Measurements from ENCODE around the gene AFDN. TPM values are rescaled to one million over a fixed set of nuclear protein-coding genes. Genes with fewer than 3 reads are reported as not detected.

Gene AFDN
- total and polyA plus RNA-seq, 10 of the 15 experiments (the other 5 are each of a cell fraction or from before 2014, with no cell fraction given) = 5.7 to 68.2 (median 45.1) TPM

- Histone ChIP-seq H3K27me3 (replicated peaks in 1 of 2; ENCODE audit: control insufficient read depth in 2 of 2, insufficient read depth in 2 of 2, low read length in 1 of 2) (no peaks in the 10 kb centered on the region; a peak in 1 of 4 replicates), H3K4me1 (ENCODE audit: control insufficient read depth, insufficient read depth, low read length) (no peaks in the 10 kb centered on the region), H4K20me1 (ENCODE audit: control insufficient read depth, insufficient read depth) (no peaks in the 10 kb centered on the region; the same call in 1 of the 2 replicates), H3K36me3 (ENCODE audit: control insufficient read depth in 2 of 2, insufficient read depth in 2 of 2, low read length in 1 of 2) (no peaks in the 10 kb centered on the region), H3K79me2 (ENCODE audit: control insufficient read depth, insufficient read depth, low read length) (no peaks in the 10 kb centered on the region), H3K9ac (ENCODE audit: control insufficient read depth, insufficient read depth, low read length) (no peak overlapping the region), H2AFZ (ENCODE audit: control insufficient read depth, low read depth, low read length) (no peak overlapping the region), H3K27ac (ENCODE audit: control insufficient read depth, insufficient read depth) (no peak overlapping the region), H3K4me3 (no peak overlapping the region), H3K4me2 (ENCODE audit: control insufficient read depth, insufficient read depth) (no peak overlapping the region), H3K9me3 (replicated peaks; ENCODE audit: control insufficient read depth, insufficient read depth, low read length) (no peaks in the 10 kb centered on the region)
- no peak for ATAC-seq
- CTCF ChIA-PET = no interaction called here
- DNase-seq (ENCODE audit: low read depth, low spot score) = no peak
- 67% methylated on average over 8 of the region's 8 CpGs for WGBS (ENCODE audit: insufficient coverage, insufficient replicate concordance, low lambda C conversion rate, missing lambda C conversion rate)
- SMC1A ChIA-PET (ENCODE audit: uncharacterized antibody, unreplicated experiment) = interaction anchor here (1.2 kb wide), 1 partner anchor 103 kb away, joined by 4 read pairs; no protein-coding TSS in a partner anchor
- RAD21 ChIA-PET (ENCODE audit: unreplicated experiment) = no interaction called here
- in situ Hi-C loops (cut with MboI) = no loop called here
- POLR2A ChIA-PET = no interaction called here
- no TSS peak for BruUV-seq (replicated peaks)
- no peak for FAIRE-seq
- intact Hi-C loops (cut with micrococcal nuclease; ENCODE audit: unreplicated experiment) = no loop called here
- TF ChIP-seq PBX3 (IDR thresholded peaks at IDR 0.05; ENCODE audit: insufficient replicate concordance, low read depth, low read length) = no peak
These were observed 21.2 kb upstream of the AFDN start for GRCh38 chr6:167805349-167806060.

DNA sequence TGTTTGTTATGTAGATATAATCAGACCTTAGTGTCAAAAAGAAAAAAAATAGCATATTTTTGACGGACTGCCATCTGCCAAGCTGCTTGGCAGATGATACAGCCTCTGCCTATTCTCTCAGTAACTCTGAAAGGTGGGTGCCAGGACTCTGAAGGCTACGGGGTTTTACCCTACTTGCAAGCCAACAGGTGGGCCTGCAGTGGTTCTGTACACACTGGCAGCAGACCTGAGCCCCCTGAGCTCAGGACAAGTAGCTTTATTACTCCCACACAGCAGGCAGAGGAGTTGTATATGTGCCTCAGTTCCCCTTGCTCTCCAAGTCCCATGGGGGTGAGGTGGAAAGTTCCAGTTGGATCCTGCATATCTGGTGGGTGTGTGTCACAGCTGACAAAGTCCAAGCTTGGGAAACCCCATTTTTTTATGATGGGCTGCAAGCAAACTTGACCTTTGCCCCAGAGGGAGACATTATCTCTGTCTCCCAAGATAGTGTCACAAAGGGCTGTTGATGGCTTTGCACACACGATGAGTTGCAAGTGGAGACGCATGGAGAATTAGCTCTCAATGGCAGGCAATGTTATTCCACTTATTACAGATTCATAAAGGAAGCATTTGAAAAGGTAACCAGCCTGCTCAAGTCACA is 20.5 kb upstream of the AFDN start:
- ATAC-seq = no peak
- no peak overlapping the region for H3K27ac ChIP-seq (ENCODE audit: control insufficient read depth, insufficient read depth)
- TF ChIP-seq GATAD2B (conservative IDR thresholded peaks at IDR 0.05; ENCODE audit: low read depth) (no peak), ETV6 (conservative IDR thresholded peaks at IDR 0.05 in 1 of 2, IDR thresholded peaks at IDR 0.05 in 1 of 2; ENCODE audit: borderline replicate concordance in 1 of 2, low read depth in 1 of 2) (no peak), YY1 (IDR thresholded peaks at IDR 0.05; ENCODE audit: low read depth, low read length) (no peak), KLF5 (IDR thresholded peaks at IDR 0.05; ENCODE audit: partially characterized antibody) (no peak), POLR2A (IDR thresholded peaks at IDR 0.05; ENCODE audit: low read depth, low read length) (no peak), MEF2B (IDR thresholded peaks at IDR 0.05; ENCODE audit: partially characterized antibody, poor library complexity, severe bottlenecking) (no peak), BRCA1 (IDR thresholded peaks at IDR 0.05; ENCODE audit: low read depth, low read length) (no peak)
- TF ChIP-seq, protein P1, sequence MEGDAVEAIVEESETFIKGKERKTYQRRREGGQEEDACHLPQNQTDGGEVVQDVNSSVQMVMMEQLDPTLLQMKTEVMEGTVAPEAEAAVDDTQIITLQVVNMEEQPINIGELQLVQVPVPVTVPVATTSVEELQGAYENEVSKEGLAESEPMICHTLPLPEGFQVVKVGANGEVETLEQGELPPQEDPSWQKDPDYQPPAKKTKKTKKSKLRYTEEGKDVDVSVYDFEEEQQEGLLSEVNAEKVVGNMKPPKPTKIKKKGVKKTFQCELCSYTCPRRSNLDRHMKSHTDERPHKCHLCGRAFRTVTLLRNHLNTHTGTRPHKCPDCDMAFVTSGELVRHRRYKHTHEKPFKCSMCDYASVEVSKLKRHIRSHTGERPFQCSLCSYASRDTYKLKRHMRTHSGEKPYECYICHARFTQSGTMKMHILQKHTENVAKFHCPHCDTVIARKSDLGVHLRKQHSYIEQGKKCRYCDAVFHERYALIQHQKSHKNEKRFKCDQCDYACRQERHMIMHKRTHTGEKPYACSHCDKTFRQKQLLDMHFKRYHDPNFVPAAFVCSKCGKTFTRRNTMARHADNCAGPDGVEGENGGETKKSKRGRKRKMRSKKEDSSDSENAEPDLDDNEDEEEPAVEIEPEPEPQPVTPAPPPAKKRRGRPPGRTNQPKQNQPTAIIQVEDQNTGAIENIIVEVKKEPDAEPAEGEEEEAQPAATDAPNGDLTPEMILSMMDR (IDR thresholded peaks at IDR 0.05 in 2 of 3, conservative IDR thresholded peaks at IDR 0.05 in 1 of 3; ENCODE audit: control insufficient read depth in 2 of 3, extremely low read depth in 1 of 3, insufficient read depth in 1 of 3, low read depth in 3 of 3, low read length in 3 of 3) = no peak
- TF ChIP-seq, protein P2, sequence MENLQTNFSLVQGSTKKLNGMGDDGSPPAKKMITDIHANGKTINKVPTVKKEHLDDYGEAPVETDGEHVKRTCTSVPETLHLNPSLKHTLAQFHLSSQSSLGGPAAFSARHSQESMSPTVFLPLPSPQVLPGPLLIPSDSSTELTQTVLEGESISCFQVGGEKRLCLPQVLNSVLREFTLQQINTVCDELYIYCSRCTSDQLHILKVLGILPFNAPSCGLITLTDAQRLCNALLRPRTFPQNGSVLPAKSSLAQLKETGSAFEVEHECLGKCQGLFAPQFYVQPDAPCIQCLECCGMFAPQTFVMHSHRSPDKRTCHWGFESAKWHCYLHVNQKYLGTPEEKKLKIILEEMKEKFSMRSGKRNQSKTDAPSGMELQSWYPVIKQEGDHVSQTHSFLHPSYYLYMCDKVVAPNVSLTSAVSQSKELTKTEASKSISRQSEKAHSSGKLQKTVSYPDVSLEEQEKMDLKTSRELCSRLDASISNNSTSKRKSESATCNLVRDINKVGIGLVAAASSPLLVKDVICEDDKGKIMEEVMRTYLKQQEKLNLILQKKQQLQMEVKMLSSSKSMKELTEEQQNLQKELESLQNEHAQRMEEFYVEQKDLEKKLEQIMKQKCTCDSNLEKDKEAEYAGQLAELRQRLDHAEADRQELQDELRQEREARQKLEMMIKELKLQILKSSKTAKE (IDR thresholded peaks at IDR 0.05; ENCODE audit: low read depth, poor library complexity, severe bottlenecking) = no peak

More for the DNA sequence above, 20.5 kb upstream of the AFDN start:
- RAD21 ChIA-PET (ENCODE audit: unreplicated experiment) = no interaction called here
- Histone ChIP-seq H3K36me3 (ENCODE audit: control insufficient read depth in 2 of 2, insufficient read depth in 2 of 2, low read length in 1 of 2) (no peaks in the 10 kb centered on the region), H4K20me1 (ENCODE audit: control insufficient read depth, insufficient read depth) (no peaks in the 10 kb centered on the region; the same call in 1 of the 2 replicates), H3K79me2 (ENCODE audit: control insufficient read depth, insufficient read depth, low read length) (no peaks in the 10 kb centered on the region), H2AFZ (ENCODE audit: control insufficient read depth, low read depth, low read length) (no peak overlapping the region), H3K4me2 (ENCODE audit: control insufficient read depth, insufficient read depth) (no peak overlapping the region), H3K4me3 (no peak overlapping the region), H3K4me1 (ENCODE audit: control insufficient read depth, insufficient read depth, low read length) (no peaks in the 10 kb centered on the region), H3K9me3 (replicated peaks; ENCODE audit: control insufficient read depth, insufficient read depth, low read length) (no peaks in the 10 kb centered on the region), H3K27me3 (replicated peaks in 1 of 2; ENCODE audit: control insufficient read depth in 2 of 2, insufficient read depth in 2 of 2, low read length in 1 of 2) (no peaks in the 10 kb centered on the region; a peak in 1 of 4 replicates), H3K9ac (ENCODE audit: control insufficient read depth, insufficient read depth, low read length) (no peak overlapping the region)
- 21% methylated on average over 4 of the region's 4 CpGs for WGBS (ENCODE audit: insufficient coverage, insufficient replicate concordance, low lambda C conversion rate, missing lambda C conversion rate)
- BruUV-seq (replicated peaks) = no TSS peak
- POLR2A ChIA-PET = no interaction called here
- intact Hi-C loops (cut with micrococcal nuclease; ENCODE audit: unreplicated experiment) = no loop called here
- DNase-seq (ENCODE audit: low read depth, low spot score) = no peak
- in situ Hi-C loops (cut with MboI) = no loop called here
- CTCF ChIA-PET = no interaction called here
- SMC1A ChIA-PET (ENCODE audit: uncharacterized antibody, unreplicated experiment) = no interaction called here
- no peak for FAIRE-seq

Measured in GM12878 (cell line).